ENCODE data around the gene DPH3. TPM values are rescaled to one million over a fixed set of nuclear protein-coding genes. Genes with fewer than 3 reads are reported as not detected.

DPH3 gene
- total and polyA plus RNA-seq, 10 of the 15 experiments (the other 5 are each of a cell fraction or from before 2014, with no cell fraction given): 10.8 to 71.8 (median 23.4) TPM

GRCh38 chr3:16302082-16302631 is 37.4 kb upstream of the DPH3 start (continued):
- TF ChIP-seq IKZF2 (IDR thresholded peaks at IDR 0.05) (peak in 1 of 2 experiments; percentile 35; a peak in 1 of 4 replicates), NR2F1 (conservative IDR thresholded peaks at IDR 0.05) (no peak), MTA3 (IDR thresholded peaks at IDR 0.05; ENCODE audit: borderline replicate concordance, low read length) (no peak)

- SMC1A ChIA-PET (ENCODE audit: uncharacterized antibody, unreplicated experiment): interaction anchor here (0.9 to 3.1 kb wide), 14 partner anchors 11 to 249 kb away, joined by 3 to 19 read pairs (median 6); no protein-coding TSS in a partner anchor
- Histone ChIP-seq H3K4me1 (ENCODE audit: control insufficient read depth, insufficient read depth, low read length) (peaks cover 20% of the 10 kb centered on the region), H4K20me1 (ENCODE audit: control insufficient read depth, insufficient read depth) (no peaks in the 10 kb centered on the region), H3K9ac (ENCODE audit: control insufficient read depth, insufficient read depth, low read length) (no peak overlapping the region), H2AFZ (ENCODE audit: control insufficient read depth, low read depth, low read length) (no peak overlapping the region), H3K27ac (ENCODE audit: control insufficient read depth, insufficient read depth) (0 out of 2 replicates have a peak overlapping the region, but pooled peaks have one; percentile 33), H3K9me3 (replicated peaks; ENCODE audit: control insufficient read depth, insufficient read depth, low read length) (no peaks in the 10 kb centered on the region; the same call in 2 of the 3 replicates), H3K4me2 (ENCODE audit: control insufficient read depth, insufficient read depth) (no peak overlapping the region), H3K27me3 (replicated peaks in 1 of 2; ENCODE audit: control insufficient read depth in 2 of 2, insufficient read depth in 2 of 2, low read length in 1 of 2) (no peaks in the 10 kb centered on the region), H3K36me3 (ENCODE audit: control insufficient read depth in 2 of 2, insufficient read depth in 2 of 2, low read length in 1 of 2) (peaks cover 3 to 4% of the 10 kb centered on the region in 2 experiments; a peak in 3 of 4 replicates), H3K4me3 (no peak overlapping the region), H3K79me2 (ENCODE audit: control insufficient read depth, insufficient read depth, low read length) (no peaks in the 10 kb centered on the region)
- CTCF ChIA-PET: interaction anchor here (0.9 to 6.3 kb wide), 4 partner anchors 10 to 220 kb away, joined by 3 to 45 read pairs (median 4); no protein-coding TSS in a partner anchor
- 77% methylated on average over 6 of the region's 6 CpGs for WGBS (ENCODE audit: insufficient coverage, insufficient replicate concordance, low lambda C conversion rate, missing lambda C conversion rate)
- RAD21 ChIA-PET (ENCODE audit: unreplicated experiment): interaction anchor here (0.7 to 3.3 kb wide), 7 partner anchors 11 to 220 kb away, joined by 3 to 26 read pairs (median 5); no protein-coding TSS in a partner anchor
- no peak for TF ChIP-seq SIN3A (IDR thresholded peaks at IDR 0.05; ENCODE audit: low read depth, low read length)
- TF ChIP-seq PML (IDR thresholded peaks at IDR 0.05; ENCODE audit: low read length): 0 out of 2 replicates have a peak, but pooled peaks have one; percentile 12
- POLR2A ChIA-PET: interaction anchor here (0.6 to 1.5 kb wide), 3 partner anchors 37 to 249 kb away, joined by 3 read pairs; partner anchors contain the start of genes DPH3 and OXNAD1
- intact Hi-C loops (cut with micrococcal nuclease; ENCODE audit: unreplicated experiment): no loop called here
- no TSS peak for BruUV-seq (replicated peaks)
- in situ Hi-C loops (cut with MboI): no loop called here
- FAIRE-seq: no peak
- no peak for ATAC-seq
- DNase-seq (ENCODE audit: low read depth, low spot score): no peak
Measured at GRCh38 chr3:16301507-16301906, 36.8 kb upstream of the DPH3 start.

All from GM12878 (cell line).